ENCODE measurements around the gene PLD1. TPM values are rescaled to one million over a fixed set of nuclear protein-coding genes. Genes with fewer than 3 reads are reported as not detected.
A peak's percentile ranks its signal among the peaks of the same experiment; 100 is the strongest.

The PLD1 gene
- total and polyA plus RNA-seq, 11 donors: 12.3 to 106 (median 61.0) TPM

- Histone ChIP-seq H3K4me3 (no peak overlapping the region), H3K27me3 (no peaks in the 10 kb centered on the region), H3K36me3 (no peaks in the 10 kb centered on the region), H3K27ac (peak overlapping the region in 9 of 12 donors; percentile 10 to 85 (median 69)), H3K4me1 (peaks cover 11 to 64% (median 46%) of the 10 kb centered on the region in 12 donors), H3K9me3 (no peaks in the 10 kb centered on the region)
- DNase-seq (no peak), ATAC-seq (no peak)
- intact Hi-C loops (cut with DNase I): no loop called here
- TF ChIP-seq CTCF (IDR thresholded peaks at IDR 0.05) (no peak), POLR2A (IDR thresholded peaks at IDR 0.05) (no peak)
- WGBS, 4 donors: 59 to 85% (median 71%) methylated on average over 5 of the region's 5 CpGs
Measured at GRCh38 chr3:171806200-171807128, 3.8 kb downstream of the PLD1 start.

DNA sequence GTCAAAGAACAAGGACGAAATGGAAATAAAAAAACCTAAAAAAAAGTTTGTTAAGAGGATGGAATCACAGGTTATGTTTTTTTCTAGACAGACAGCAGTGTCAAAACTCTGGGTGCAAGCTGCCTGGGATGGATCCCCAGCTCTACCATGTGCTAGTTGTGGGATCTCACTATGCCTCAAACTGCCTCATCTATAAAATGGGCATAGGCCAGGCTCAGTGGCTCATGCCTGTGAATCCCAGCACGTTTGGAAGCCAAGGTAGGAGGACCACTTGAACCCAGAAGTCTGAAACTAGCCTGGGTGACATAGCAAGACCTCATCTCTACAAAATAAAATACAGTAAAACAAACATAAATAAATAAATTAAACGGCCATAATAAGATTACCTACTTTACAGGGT, 4.6 kb downstream of the PLD1 start:
- no peaks in the 10 kb centered on the region for H3K27me3 ChIP-seq
- TF ChIP-seq CTCF (IDR thresholded peaks at IDR 0.05) (no peak), POLR2A (IDR thresholded peaks at IDR 0.05) (no peak)
- H3K4me1 ChIP-seq: peaks cover 11 to 67% (median 50%) of the 10 kb centered on the region in 12 donors
- no peak overlapping the region for H3K4me3 ChIP-seq
- ATAC-seq: no peak
- intact Hi-C loops (cut with DNase I): no loop called here
- WGBS, 4 donors: 53 to 68% (median 55%) methylated on average over 3 of the region's 3 CpGs
- DNase-seq: no peak
- no peaks in the 10 kb centered on the region for H3K9me3 ChIP-seq
- peak overlapping the region; percentile 7 to 85 (median 68) for H3K27ac ChIP-seq
- no peaks in the 10 kb centered on the region for H3K36me3 ChIP-seq

- Histone ChIP-seq H3K27ac (peak overlapping the region; percentile 7 to 85 (median 68)), H3K9me3 (no peaks in the 10 kb centered on the region), H3K4me3 (no peak overlapping the region), H3K36me3 (no peaks in the 10 kb centered on the region), H3K4me1 (peaks cover 11 to 66% (median 50%) of the 10 kb centered on the region in 12 donors), H3K27me3 (no peaks in the 10 kb centered on the region)
- ATAC-seq (peak in 2 of 4 donors; percentile 9 to 38), DNase-seq (peak in 3 of 5 donors; percentile 40 to 57 (median 46))
- no peak for TF ChIP-seq POLR2A (IDR thresholded peaks at IDR 0.05)
- TF ChIP-seq CTCF (IDR thresholded peaks at IDR 0.05): no peak
- intact Hi-C loops (cut with DNase I): no loop called here
- 33 to 68% (median 45%) methylated on average over 6 of the region's 6 CpGs for WGBS, 4 donors
Measured at GRCh38 chr3:171804618-171805389, 5.5 kb downstream of the PLD1 start.

DNA sequence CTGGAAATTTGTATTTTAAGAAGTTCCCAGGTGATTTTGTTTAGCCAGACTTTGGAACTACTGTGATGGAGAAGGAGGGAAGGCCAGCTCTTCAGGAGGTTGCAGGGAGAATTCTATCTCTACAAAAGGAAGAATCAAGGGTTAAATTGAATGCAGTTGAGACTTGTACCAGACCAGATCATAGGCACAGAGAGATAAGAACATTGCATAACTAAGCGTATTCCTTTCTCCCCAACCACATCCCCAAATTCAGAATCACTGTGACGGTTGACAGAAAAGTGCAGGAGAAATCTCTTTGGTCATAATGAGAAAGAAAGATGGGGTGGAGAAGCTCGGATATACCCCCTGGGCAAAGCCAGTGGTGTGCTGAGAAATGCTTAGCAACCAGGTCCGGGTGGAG, 7.2 kb downstream of the PLD1 start:
- H3K36me3 ChIP-seq: no peaks in the 10 kb centered on the region
- DNase-seq: no peak
- TF ChIP-seq POLR2A (IDR thresholded peaks at IDR 0.05): no peak
- no peak for TF ChIP-seq CTCF (IDR thresholded peaks at IDR 0.05)
- ATAC-seq: no peak
- peaks cover 9 to 60% (median 42%) of the 10 kb centered on the region in 12 donors for H3K4me1 ChIP-seq
- peak overlapping the region in 7 of 12 donors; percentile 6 to 65 (median 54) for H3K27ac ChIP-seq
- intact Hi-C loops (cut with DNase I): no loop called here
- H3K9me3 ChIP-seq: no peaks in the 10 kb centered on the region
- no peaks in the 10 kb centered on the region for H3K27me3 ChIP-seq
- 88 to 95% (median 90%) methylated on average over 4 of the region's 4 CpGs for WGBS, 4 donors
- no peak overlapping the region for H3K4me3 ChIP-seq

Measured in heart left ventricle (tissue), 16 donors.